Bronchial epithelial cell (primary cell): Measurements from ENCODE around the gene FBXW9. TPM values are rescaled to one million over a fixed set of nuclear protein-coding genes. Genes with fewer than 3 reads are reported as not detected.

Experiments
- DNase-seq: peaks from one replicate; pipeline ENCODE4 v3.0.0-alpha.2; 2010; ENCODE audit warnings: low read depth
- FAIRE-seq: peaks from 2 replicates; lab custom pipeline; 2011; peaks lifted over from hg19 to GRCh38; lab: Jason Lieb, UNC
- H3K27me3 ChIP-seq: 2 replicates; pipeline ENCODE4 v1.5.1; 2011; ENCODE audit warnings: low read length; ENCODE audit not compliant: control insufficient read depth, insufficient read depth
- H3K36me3 ChIP-seq: 2 replicates; pipeline ENCODE4 v1.5.1; 2011; ENCODE audit warnings: low read length; ENCODE audit not compliant: control insufficient read depth, insufficient read depth
- H3K4me3 ChIP-seq: 2 replicates; pipeline ENCODE4 v1.5.1; 2011; ENCODE audit warnings: mild to moderate bottlenecking, low read depth, low read length, control low read depth
- total RNA-seq: library from RNA; depleted of rRNA; stranded (reverse); fragments of >200 nt; gene quantifications from 2 replicates; pipeline ENCODE4 v1.2.1, GENCODE V29; 2014
- TF ChIP-seq, protein P1 (sequence below): IDR thresholded peaks from 2 replicates; pipeline ENCODE4 v1.5.1; 2011; ENCODE audit warnings: mild to moderate bottlenecking, moderate library complexity, low read length, control low read depth, inconsistent platforms; ENCODE audit not compliant: insufficient read depth, severe bottlenecking

Gene FBXW9
- total RNA-seq, 1 donor from 2014 or later, result 6.1 TPM

- DNase-seq (no peak), FAIRE-seq (no peak)
- no peak overlapping the region for H3K4me3 ChIP-seq
- peaks cover 42% of the 10 kb centered on the region for H3K36me3 ChIP-seq
- TF ChIP-seq, protein P1, sequence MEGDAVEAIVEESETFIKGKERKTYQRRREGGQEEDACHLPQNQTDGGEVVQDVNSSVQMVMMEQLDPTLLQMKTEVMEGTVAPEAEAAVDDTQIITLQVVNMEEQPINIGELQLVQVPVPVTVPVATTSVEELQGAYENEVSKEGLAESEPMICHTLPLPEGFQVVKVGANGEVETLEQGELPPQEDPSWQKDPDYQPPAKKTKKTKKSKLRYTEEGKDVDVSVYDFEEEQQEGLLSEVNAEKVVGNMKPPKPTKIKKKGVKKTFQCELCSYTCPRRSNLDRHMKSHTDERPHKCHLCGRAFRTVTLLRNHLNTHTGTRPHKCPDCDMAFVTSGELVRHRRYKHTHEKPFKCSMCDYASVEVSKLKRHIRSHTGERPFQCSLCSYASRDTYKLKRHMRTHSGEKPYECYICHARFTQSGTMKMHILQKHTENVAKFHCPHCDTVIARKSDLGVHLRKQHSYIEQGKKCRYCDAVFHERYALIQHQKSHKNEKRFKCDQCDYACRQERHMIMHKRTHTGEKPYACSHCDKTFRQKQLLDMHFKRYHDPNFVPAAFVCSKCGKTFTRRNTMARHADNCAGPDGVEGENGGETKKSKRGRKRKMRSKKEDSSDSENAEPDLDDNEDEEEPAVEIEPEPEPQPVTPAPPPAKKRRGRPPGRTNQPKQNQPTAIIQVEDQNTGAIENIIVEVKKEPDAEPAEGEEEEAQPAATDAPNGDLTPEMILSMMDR, result no peak
- H3K27me3 ChIP-seq, result no peaks in the 10 kb centered on the region
Observed at GRCh38 chr19:12706332-12706718, 9.9 kb upstream of the FBXW9 start.

- Histone ChIP-seq H3K27me3 (no peaks in the 10 kb centered on the region), H3K4me3 (no peak overlapping the region), H3K36me3 (peaks cover 43% of the 10 kb centered on the region)
- TF ChIP-seq, protein P1, result no peak
- FAIRE-seq (no peak), DNase-seq (no peak)
Observed at GRCh38 chr19:12705654-12706331, 9.4 kb upstream of the FBXW9 start.

DNA sequence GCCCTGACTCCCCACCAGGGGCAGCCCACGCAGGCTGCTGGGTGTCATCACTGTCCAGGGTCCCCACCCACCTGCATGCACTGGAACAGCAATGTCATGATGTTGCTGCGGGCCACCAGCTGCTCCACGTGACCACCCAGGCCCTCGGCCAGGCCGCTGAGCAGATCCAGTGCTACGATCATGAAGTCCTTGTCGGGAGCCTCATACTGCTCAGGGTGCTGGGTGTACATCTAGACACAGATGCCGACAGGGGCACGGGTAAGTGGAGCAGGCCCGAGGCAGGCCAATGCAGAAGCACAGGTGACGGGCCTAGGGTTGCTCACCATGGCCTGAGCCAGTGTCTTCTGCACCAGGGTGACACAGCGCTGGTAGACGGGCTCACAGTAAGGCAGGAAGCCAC is 8.7 kb upstream of the FBXW9 start:
- TF ChIP-seq, protein P1, result no peak
- FAIRE-seq (no peak), DNase-seq (no peak)
- Histone ChIP-seq H3K4me3 (no peak overlapping the region), H3K27me3 (no peaks in the 10 kb centered on the region), H3K36me3 (peaks cover 40% of the 10 kb centered on the region)

DNA sequence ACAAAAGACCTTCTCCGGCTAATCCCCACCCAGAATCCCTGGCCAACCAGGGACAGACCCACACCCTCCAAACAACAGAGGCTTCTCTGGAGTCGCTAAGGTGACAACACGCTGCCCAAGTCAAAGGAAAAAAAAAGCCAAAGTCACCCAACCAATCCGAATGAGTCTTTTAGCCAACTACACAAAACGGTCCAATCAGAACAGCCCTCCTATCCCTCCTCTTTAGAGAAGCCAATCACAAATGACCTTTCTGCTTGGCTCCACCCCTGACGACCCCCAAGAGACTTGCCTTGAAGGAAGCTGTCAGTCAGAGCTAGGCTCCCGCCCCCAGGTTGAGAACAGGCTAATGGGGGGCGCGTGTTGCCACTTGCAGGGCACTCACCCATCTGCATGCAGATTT is 6.6 kb upstream of the FBXW9 start:
- Histone ChIP-seq H3K36me3 (peaks cover 37% of the 10 kb centered on the region), H3K27me3 (no peaks in the 10 kb centered on the region), H3K4me3 (no peak overlapping the region)
- DNase-seq, result no peak
- FAIRE-seq, result peak; percentile 70
- TF ChIP-seq, protein P1, result no peak

- Histone ChIP-seq H3K36me3 (peaks cover 37% of the 10 kb centered on the region), H3K27me3 (no peaks in the 10 kb centered on the region), H3K4me3 (no peak overlapping the region)
- FAIRE-seq, result no peak
- TF ChIP-seq, protein P1, result no peak
- DNase-seq, result no peak
Observed at GRCh38 chr19:12701596-12702282, 5.3 kb upstream of the FBXW9 start.
